ENCODE measurements around the gene TMEM9.

Gene TMEM9

DNA sequence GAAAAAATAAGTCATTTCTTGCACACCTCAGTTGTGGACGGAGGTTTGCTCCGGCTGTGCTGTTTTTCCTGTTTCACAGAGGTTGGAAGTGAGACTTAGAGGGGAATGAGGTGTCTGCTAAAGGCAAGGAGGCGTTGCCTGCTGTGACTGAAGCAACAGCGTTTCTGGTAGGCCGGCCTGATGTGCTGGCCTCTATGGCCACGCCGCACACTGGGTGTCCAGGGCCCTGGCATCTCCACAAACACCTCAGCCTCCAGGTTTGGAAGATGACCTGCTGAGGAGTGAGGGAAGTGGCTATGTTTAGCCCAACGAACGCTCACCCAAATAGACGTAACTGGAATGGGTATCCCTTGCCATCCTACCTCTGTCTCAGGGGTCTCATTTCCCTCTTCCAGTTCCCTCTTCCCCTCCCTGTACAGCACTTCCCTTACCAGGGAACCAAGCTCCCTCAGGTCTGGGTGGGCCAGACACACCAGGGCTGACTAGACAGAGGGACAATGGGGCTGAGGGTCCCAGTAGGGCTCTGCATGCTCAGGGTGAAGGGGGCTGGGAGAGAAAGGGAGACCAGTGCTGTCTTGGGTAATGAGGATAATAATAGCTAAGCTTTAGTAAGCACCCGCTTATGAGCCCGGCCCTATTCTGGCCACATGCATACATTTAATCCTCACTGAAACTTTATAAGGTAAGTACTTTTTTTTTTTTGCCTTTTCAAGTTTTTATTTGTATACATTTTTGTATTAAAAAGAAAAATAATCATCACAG, 53.9 kb downstream of the TMEM9 start:
- DNase-seq: no peak

DNA sequence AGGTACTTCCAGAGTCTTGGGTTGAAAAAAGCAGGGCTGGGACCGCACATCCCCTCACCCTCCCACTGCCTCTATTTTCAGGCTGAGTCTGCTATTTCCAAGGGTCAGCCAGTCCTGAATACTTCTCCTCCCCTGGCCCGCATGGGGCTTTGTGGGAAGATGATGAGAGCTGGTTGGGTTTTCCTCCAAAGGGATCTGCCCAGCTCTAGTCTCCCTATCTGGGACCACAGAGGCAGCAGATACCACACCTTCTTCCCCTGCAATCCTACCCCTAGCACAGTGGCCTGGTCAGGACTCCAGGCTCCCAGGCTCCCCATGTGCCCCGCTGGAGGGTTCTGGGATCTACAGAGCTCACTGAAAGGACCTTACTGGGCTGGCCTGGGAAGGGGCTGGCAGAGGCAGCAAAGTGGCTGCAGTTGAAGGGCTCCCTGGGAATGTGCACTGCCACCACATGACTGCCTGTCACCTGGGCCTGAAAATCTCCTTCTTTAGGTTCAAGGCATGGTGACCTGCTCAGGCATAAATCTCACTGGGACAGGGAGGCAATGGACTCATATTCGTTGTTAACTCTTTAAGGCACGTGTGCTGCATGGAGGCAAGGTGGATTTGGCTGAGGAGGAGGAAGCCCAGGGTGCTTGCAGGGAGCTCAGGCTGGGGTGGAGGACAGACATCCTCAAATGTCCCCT, 55.1 kb downstream of the TMEM9 start:
- no peak for DNase-seq

DNA sequence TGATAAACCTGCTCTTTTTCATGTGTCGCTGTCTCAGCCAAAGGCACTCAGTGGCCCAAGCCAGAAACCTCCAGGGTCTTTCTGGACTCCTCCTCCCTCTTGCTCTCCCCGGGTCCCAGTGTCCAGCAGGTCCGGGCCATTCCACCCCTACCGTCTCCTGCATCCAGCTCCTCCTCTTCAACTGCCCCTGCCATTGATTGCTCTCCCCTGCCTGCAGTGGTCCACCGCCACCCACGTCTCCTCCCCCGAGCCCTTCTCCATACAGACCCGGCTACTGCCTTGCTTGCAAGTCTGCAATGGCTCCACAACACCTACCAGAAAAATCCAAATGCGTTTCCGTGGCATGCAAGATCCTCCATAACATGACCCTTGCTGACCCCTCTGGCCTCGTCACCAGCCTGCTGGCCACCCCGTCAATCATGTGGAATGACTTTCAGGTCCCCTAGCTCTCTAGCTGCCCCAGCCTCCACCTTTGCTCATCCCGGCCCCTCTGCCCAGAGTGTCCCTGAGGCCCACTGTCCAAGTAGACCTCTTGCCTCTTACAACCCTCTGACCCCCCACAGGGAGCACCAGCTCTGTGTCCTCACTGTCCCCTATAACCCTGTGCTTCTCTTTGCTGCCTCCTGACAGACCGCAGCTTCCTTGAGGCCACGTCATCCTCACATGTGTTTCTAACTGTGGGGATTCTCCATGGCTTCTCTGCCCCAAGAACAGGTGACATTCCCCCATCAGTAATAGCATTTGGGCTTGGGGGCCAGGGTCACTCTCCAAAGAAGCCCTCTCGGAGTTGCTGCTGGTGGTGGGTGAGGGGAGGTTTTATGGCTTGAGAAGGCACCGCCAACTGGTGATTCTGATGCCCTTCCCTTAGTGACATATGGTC, 57.1 kb downstream of the TMEM9 start:
- DNase-seq: no peak

DNA sequence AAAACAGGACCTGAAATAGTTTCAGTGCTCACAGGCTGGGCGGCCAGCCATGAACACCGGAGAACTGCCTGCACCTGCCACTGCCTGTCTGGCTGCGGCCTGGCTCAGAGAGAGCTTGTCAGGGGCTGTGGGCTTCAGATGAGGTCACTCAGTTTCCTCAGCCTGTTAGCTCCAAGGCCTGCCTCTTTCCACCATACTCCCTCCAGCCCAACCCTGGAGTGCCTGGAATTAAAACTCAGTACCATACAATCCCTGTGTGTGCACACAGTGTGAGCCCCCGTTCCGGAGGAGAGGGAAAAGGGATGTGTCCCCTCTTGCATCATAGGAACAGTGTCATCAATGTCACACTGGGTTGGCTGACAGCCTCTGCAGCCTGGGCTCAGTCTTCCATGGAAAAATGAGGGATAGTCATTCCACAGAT, 58.2 kb downstream of the TMEM9 start:
- DNase-seq: no peak

DNA sequence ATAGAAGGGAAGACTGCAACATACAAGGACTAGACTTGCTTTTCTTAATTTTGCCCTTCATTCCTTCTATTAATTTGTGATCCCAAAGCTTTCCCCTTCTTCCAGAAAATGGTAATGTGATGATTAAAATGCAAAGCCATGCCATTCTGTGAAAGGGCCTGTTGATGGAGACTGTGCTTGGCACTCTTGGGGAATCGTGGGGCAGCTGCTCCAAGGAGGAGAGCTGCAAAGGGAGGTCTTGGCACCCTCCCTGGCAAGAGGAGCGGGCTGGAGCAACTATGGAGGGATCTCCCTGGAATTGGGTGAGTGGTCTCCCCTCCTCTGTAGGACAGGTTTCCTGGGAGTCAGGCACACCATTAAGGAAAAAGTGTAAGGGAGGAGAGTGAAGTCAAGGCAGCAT, 58.7 kb downstream of the TMEM9 start:
- DNase-seq: no peak

DNA sequence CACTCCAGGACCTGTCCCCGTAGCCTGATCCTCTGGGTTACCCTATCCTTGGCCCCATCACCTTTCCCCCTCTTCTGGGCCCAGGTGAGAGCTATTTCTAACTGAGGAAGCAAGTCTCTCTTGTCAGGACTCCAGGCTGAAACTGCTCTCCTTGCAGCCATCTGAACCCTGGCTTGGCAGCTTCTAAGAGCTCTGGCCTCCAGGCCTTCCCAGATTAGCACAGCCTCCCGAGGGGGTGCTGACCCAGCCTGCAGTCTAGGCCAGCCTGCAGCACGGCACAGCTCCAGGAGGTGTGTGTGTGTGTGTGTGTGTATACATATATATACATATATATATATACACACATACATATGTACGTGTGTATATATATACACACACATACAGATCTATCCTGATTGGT, 59.4 kb downstream of the TMEM9 start:
- no peak for DNase-seq

DNA sequence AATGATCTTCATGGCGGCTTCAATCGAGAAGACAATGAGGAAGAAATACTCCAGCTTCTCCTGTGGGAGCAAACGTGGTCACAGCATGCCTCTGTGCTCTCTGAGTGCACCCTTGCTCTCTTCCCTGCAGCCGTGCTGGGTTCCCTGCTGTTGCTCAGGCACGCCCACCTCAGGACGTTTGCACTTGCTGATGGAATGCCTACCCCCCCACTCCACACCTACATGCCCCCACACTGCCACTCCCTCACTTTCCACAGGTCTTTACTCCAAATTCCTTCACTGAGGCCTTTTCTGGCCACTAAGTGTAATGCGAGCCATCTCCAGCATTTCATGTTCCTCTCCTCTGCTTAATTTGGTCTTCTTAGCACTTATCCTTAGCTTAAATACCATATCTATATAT, 60.3 kb downstream of the TMEM9 start:
- no peak for DNase-seq

DNA sequence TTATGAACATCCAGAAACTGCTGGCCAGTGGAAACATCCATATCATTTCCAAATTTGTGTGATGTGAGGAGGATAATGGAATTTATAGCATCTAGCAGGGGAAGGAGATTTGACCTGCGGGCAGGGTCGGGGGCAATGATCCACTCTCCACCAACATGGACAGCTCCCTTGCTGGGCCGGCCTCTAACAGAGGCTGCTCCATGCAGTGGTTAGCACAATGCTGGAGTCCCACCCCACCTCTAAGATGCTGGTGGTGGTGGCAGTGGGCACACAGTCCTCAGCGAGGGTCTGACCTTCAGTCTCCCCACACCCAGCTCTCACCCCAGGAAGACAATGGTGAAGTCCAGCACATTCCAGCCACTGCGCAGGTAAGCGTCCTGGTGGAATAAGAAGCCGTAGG, 60.7 kb downstream of the TMEM9 start:
- no peak for DNase-seq

DNA sequence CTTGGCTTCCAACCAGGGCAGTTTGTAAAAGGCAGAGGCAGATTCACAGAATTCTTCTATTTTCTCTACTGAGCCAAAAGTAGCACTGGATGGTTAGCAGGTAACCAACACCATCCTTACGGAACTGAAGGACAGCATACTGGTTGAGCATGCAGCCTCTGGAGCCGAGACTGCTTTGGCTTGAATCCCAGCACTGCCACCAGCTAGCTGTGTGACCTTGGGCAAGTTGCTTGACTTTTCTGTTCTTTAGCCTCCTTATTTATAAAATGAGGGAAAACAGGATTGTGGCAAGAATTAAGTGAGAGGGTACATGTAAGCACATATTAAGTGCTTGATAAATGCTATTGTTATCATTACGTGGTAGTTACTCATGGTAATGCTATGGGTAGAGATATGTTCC, 61.5 kb downstream of the TMEM9 start:
- no peak for DNase-seq

DNA sequence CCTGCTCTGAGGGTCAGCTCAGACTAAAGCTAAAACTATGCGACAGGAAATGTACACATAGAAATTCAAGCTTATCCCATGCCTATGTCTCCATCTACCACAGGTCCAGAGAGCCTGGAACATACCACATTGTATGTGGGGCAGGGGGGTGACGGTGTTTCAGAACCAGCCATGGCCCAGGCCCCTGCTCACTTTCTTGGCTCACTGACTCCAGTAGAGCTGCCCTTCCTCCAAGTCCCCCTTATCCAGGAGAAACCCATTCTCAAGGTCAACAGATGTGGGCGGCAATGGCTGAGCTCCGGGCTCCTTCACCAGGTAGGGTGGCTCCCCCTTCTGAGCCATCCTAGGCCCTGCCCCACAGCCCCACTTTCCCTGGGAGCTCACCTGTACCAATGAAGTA, 63.0 kb downstream of the TMEM9 start:
- no peak for DNase-seq

DNA sequence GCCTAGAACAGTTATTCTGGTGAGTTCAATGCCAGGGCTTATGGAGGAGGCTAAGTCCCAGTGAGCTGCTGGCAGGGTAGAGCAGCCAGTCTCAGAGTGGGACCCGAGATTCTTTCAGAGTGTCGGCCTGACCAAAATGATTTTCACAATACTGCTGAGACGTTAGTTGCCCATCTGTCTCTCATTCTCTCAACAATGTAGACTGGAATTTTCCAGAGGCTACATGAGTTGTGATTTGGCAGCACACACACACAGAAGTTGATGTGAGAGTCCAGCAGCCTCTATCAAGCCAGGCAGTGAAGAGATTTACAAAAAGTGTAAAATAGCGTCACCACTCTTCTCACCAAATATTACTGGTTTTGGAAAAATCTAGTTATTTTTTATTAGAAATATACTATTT, 63.7 kb downstream of the TMEM9 start:
- no peak for DNase-seq

DNA sequence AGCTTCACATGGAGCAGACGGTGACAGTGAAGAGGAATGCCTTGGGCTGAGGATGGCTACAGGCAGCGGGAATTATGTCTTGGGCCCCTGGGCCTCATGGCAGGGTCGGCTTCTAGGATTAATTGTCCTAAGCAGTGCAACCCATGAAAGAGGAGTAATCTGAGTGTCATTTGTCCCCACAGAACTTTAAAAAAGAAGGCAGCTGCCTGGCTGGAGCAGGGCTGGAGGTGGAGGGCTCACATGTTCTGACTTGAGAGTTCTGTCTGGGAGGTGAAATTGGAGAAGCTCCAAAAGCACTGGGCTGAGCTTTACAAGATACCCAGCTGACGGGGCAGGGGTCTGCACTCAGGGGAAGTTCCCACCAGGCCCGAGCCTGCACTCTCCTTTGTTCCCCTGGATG, 64.7 kb downstream of the TMEM9 start:
- no peak for DNase-seq

DNA sequence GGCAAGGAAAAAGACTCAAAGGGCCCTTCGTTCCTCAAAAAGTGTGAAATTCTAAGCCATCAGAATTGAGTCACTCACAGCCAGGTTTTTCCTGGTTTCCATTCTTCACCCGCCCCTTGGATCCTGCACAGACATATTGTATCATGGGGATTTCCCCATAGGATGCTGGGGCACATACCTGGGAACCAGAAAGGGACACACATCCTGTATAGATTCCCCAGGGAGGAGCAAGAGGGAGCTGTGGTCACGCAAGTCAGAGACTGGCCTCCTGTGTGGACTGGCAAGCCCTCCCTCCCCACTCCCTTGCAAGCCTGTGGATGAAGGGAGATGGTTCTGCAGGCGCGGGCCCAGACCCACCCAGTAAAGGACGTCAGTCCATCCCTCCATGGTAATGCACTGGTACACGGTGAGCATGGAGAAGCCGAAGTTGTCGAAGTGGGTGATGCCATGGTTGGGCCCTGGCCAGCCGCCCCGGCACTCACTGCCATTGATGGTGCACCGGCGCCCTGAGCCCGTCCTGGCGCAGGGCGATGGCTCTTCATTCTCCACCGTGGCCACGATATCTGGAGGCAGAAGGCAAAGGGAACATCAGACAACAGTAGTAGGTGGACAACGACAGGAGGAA, 65.3 kb downstream of the TMEM9 start:
- DNase-seq: no peak

DNA sequence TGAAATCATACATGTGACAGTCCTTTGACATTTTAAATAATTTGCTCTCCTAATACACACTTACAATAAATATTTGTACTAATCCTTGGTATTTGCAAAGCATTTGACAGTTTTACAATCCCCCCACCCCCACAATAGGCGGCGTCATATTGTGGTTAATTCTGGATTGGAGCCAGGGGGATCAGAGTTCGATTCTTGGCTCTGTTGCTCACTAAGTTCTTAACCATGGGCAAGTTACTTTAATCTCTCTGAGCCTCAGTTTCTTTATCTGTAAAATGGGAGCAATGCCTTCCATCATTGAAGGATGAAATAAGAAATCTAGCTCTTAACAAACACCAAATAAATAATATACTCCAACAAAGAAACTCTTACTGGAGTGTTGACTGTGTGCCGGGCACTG, 65.9 kb downstream of the TMEM9 start:
- DNase-seq: no peak

DNA sequence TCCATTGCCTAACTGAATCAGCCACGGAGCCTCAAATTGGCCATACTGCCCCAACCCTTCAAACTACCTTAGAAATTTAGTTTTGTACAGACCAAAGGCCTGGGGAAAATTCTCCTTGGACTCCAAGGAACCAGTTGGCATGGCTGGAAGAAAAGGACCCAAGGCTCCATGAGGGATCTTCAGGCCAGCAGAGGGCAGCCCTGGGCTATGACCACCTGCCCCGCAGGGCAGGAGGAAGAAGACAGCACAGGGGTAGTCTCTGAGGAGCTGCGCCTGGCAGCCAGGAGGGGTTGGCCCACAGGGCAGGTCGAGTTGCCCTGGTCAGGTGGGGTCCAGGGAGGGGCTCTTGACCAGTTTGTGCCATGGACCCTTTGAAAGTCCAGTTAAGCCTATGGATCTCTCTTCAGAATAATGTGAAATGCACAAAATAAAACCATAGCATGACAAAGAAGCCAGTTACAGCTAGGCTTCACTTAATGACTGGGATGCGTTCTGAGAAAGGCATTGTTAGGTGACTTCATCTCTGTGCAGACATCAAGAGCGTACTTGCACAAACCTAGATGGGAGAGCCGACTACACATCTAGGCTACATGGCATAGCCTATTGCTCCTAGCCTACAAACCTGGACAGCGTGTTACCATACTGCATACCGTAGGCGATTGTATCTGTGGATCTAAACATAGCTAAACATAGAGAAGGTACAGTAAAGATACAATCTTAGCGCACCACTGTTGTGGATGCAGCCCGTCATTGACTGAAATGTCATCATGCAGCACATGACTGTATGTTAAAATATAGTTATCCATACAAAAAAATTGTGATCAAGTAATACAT, 68.2 kb downstream of the TMEM9 start:
- peak; percentile 29 for DNase-seq

Data from activated gamma-delta T cell treated with Interleukin-2 at 50 U/mL for 16 hours (primary cell).